Measurements from ENCODE around the gene SLC8A1.
A peak's percentile ranks its signal among the peaks of the same experiment; 100 is the strongest.

The SLC8A1 gene

GRCh38 chr2:40451918-40452605, at the start of gene SLC8A1:
Gene SLC8A1, minus strand, starts transcription at chr2:40452090.
- intact Hi-C loops (cut with DNase I) = no loop called here
- DNase-seq = peak in 9 of 10 donors; percentile 14 to 89 (median 41)

GRCh38 chr2:40499437-40499836, 47.5 kb upstream of the SLC8A1 start:
- DNase-seq = no peak
- intact Hi-C loops (cut with DNase I) = no loop called here

- intact Hi-C loops (cut with DNase I) = no loop called here
- no peak for DNase-seq
These were observed 45.5 kb upstream of the SLC8A1 start for GRCh38 chr2:40497251-40497859.

- intact Hi-C loops (cut with DNase I) = no loop called here
- no peak for DNase-seq
These were observed 37.7 kb upstream of the SLC8A1 start for GRCh38 chr2:40489678-40489960.

GRCh38 chr2:40488927-40489677, 37.2 kb upstream of the SLC8A1 start:
- intact Hi-C loops (cut with DNase I) = no loop called here
- no peak for DNase-seq

GRCh38 chr2:40488101-40488601, 36.3 kb upstream of the SLC8A1 start:
- no peak for DNase-seq
- intact Hi-C loops (cut with DNase I) = no loop called here

GRCh38 chr2:40487602-40488001, 35.7 kb upstream of the SLC8A1 start:
- intact Hi-C loops (cut with DNase I) = no loop called here
- no peak for DNase-seq

GRCh38 chr2:40485854-40486253, 34.0 kb upstream of the SLC8A1 start:
- intact Hi-C loops (cut with DNase I) = no loop called here
- DNase-seq = no peak

GRCh38 chr2:40485318-40485717, 33.4 kb upstream of the SLC8A1 start:
- intact Hi-C loops (cut with DNase I) = no loop called here
- no peak for DNase-seq

GRCh38 chr2:40483549-40484243, 31.8 kb upstream of the SLC8A1 start:
- intact Hi-C loops (cut with DNase I) = no loop called here
- DNase-seq = no peak

GRCh38 chr2:40480596-40480995, 28.7 kb upstream of the SLC8A1 start:
- intact Hi-C loops (cut with DNase I) = no loop called here
- DNase-seq = no peak

- DNase-seq = no peak
- intact Hi-C loops (cut with DNase I) = no loop called here
These were observed 28.2 kb upstream of the SLC8A1 start for GRCh38 chr2:40480073-40480472.

GRCh38 chr2:40477361-40477760, 25.5 kb upstream of the SLC8A1 start:
- no peak for DNase-seq
- intact Hi-C loops (cut with DNase I) = no loop called here

- intact Hi-C loops (cut with DNase I) = no loop called here
- no peak for DNase-seq
These were observed 24.5 kb upstream of the SLC8A1 start for GRCh38 chr2:40476436-40476835.

GRCh38 chr2:40474306-40474705, 22.4 kb upstream of the SLC8A1 start:
- intact Hi-C loops (cut with DNase I) = no loop called here
- DNase-seq = no peak

- DNase-seq = no peak
- intact Hi-C loops (cut with DNase I) = no loop called here
These were observed 20.0 kb upstream of the SLC8A1 start for GRCh38 chr2:40471866-40472265.

GRCh38 chr2:40470822-40471813, 19.2 kb upstream of the SLC8A1 start:
- intact Hi-C loops (cut with DNase I) = no loop called here
- DNase-seq = no peak

- intact Hi-C loops (cut with DNase I) = no loop called here
These were observed 15.2 kb upstream of the SLC8A1 start for GRCh38 chr2:40466935-40467572.

GRCh38 chr2:40466332-40466906, 14.5 kb upstream of the SLC8A1 start:
- intact Hi-C loops (cut with DNase I) = no loop called here
- no peak for DNase-seq

More at GRCh38 chr2:40466935-40467572, 15.2 kb upstream of the SLC8A1 start:
- no peak for DNase-seq
